K562 (cell line): ENCODE data around the gene SCAPER.

Source experiments
- HCFC1 ChIP-seq: IDR thresholded peaks from 2 replicates; pipeline ENCODE4 v1.6.1; 2012; ENCODE audit warnings: low read depth, low read length, improper control_type of control experiment
- JUN ChIP-seq, 2 experiments: sonication (generic) in 1 of 2; formaldehyde crosslinking in 1 of 2; IDR thresholded peaks; 2 replicates each; pipeline versions ENCODE4 v1.6.1 to v1.8.0; 2012 to 2022; ENCODE audit warnings: borderline replicate concordance in 2 of 2, mild to moderate bottlenecking in 2 of 2, improper control_type of control experiment in 1 of 2, low read depth in 1 of 2, low read length in 1 of 2, missing genetic modification reagents in 1 of 2
- MTA2 ChIP-seq: fragments of 450-650 bp; IDR thresholded peaks from 2 replicates; pipeline ENCODE4 v1.6.1; 2016; ENCODE audit warnings: low read depth
- RBFOX2 ChIP-seq: fragments of 200-400 bp; formaldehyde crosslinking; IDR thresholded peaks from 2 replicates; pipeline ENCODE4 v1.6.1; 2017; ENCODE audit warnings: low read depth, mild to moderate bottlenecking, low read length, moderate library complexity
- TAF1 ChIP-seq: IDR thresholded peaks from 2 replicates; pipeline ENCODE4 v1.6.1; 2011; ENCODE audit warnings: mild to moderate bottlenecking, low read length, moderate library complexity; ENCODE audit not compliant: insufficient read depth, control insufficient read depth, severe bottlenecking; ENCODE audit errors: extremely low read depth
- TRIM24 ChIP-seq, 2 experiments: fragments of 450-650 bp; IDR thresholded peaks; 2 replicates each; pipeline ENCODE4 v1.6.1; 2016
- ZNF263 ChIP-seq: sonication (generic); formaldehyde crosslinking; IDR thresholded peaks from 2 replicates; pipeline ENCODE4 v1.8.0; 2022; ENCODE audit warnings: mild to moderate bottlenecking, missing genetic modification reagents, borderline replicate concordance
- TF ChIP-seq, protein P1 (sequence below), 3 experiments: IDR thresholded peaks in 2 of 3; conservative IDR thresholded peaks in 1 of 3; 2 replicates each; pipeline ENCODE4 v1.5.1; 2011 to 2012; ENCODE audit warnings: low read length in 3 of 3, mild to moderate bottlenecking in 3 of 3, control low read depth in 2 of 3, improper control_type of control experiment in 1 of 3, inconsistent platforms in 1 of 3, low read depth in 1 of 3, mixed read lengths in 1 of 3, moderate library complexity in 1 of 3; ENCODE audit not compliant: insufficient read depth in 2 of 3
- TF ChIP-seq, protein P2 (sequence below): sonication (generic); formaldehyde crosslinking; IDR thresholded peaks from 2 replicates; pipeline ENCODE4 v1.8.0; 2022; ENCODE audit warnings: mild to moderate bottlenecking, missing genetic modification reagents

DNA sequence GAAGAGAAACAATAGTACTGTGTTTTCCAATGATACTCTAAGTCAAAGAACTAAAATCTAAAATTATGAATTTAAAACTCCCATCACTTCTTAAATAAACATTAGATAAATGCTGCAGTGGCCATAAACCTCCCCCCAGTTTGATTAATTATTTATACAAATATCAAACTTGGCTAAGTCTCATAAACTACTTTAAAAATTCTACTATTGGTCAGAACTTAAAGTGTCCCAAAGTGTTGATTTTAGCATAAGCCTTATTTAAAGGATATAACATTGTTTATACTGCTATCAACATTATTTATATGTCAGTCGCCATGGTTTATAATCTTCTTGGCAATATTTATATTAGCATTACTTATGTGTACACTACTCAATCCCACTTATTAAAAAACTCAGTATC is 132.4 kb downstream of the SCAPER start:
- TF ChIP-seq ZNF263 (CRISPR knock-in tag) (no peak), TAF1 (no peak), HCFC1 (no peak), JUN (IDR thresholded peaks at IDR 0.05; ENCODE audit: borderline replicate concordance, low read depth, low read length) (no peak), JUN (CRISPR knock-in tag; IDR thresholded peaks at IDR 0.05; ENCODE audit: borderline replicate concordance) (no peak), TRIM24 (IDR thresholded peaks at IDR 0.05) (no peak), MTA2 (no peak), RBFOX2 (no peak)
- TF ChIP-seq, protein P1, sequence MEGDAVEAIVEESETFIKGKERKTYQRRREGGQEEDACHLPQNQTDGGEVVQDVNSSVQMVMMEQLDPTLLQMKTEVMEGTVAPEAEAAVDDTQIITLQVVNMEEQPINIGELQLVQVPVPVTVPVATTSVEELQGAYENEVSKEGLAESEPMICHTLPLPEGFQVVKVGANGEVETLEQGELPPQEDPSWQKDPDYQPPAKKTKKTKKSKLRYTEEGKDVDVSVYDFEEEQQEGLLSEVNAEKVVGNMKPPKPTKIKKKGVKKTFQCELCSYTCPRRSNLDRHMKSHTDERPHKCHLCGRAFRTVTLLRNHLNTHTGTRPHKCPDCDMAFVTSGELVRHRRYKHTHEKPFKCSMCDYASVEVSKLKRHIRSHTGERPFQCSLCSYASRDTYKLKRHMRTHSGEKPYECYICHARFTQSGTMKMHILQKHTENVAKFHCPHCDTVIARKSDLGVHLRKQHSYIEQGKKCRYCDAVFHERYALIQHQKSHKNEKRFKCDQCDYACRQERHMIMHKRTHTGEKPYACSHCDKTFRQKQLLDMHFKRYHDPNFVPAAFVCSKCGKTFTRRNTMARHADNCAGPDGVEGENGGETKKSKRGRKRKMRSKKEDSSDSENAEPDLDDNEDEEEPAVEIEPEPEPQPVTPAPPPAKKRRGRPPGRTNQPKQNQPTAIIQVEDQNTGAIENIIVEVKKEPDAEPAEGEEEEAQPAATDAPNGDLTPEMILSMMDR (IDR thresholded peaks at IDR 0.05 in 2 of 3, conservative IDR thresholded peaks at IDR 0.05 in 1 of 3; ENCODE audit: insufficient read depth in 2 of 3, low read depth in 1 of 3, low read length in 3 of 3) = no peak
- TF ChIP-seq, protein P2, sequence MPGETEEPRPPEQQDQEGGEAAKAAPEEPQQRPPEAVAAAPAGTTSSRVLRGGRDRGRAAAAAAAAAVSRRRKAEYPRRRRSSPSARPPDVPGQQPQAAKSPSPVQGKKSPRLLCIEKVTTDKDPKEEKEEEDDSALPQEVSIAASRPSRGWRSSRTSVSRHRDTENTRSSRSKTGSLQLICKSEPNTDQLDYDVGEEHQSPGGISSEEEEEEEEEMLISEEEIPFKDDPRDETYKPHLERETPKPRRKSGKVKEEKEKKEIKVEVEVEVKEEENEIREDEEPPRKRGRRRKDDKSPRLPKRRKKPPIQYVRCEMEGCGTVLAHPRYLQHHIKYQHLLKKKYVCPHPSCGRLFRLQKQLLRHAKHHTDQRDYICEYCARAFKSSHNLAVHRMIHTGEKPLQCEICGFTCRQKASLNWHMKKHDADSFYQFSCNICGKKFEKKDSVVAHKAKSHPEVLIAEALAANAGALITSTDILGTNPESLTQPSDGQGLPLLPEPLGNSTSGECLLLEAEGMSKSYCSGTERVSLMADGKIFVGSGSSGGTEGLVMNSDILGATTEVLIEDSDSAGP (CRISPR knock-in tag) = no peak
